Activated CD4-positive, alpha-beta T cell treated with anti-CD3 and anti-CD28 coated beads, Interleukin-2, amount 50 U/mL, for 4 hours (primary cell): Measurements from ENCODE around the gene BECN2.
"Not testable (repeated sequence)": the region's sequence is repeated elsewhere in the genome, so short reads cannot be mapped to it uniquely, and the experiment has no call there.

Experiments used
- DNase-seq, 2 experiments: peaks; one replicate each; pipeline ENCODE4 v3.0.0-alpha.2; 2020

The BECN2 gene

GRCh38 chr1:241979926-241980325 lies 22.4 kb downstream of the BECN2 start:
- DNase-seq, result no peak

- DNase-seq, result no peak
These were observed 28.2 kb downstream of the BECN2 start for GRCh38 chr1:241985787-241986186.

- not testable (repeated sequence) for DNase-seq
These were observed 30.9 kb downstream of the BECN2 start for GRCh38 chr1:241988389-241988930.

GRCh38 chr1:241990040-241990439 lies 32.5 kb downstream of the BECN2 start:
- no peak for DNase-seq

- DNase-seq, result no peak
These were observed 35.2 kb downstream of the BECN2 start for GRCh38 chr1:241992734-241993133.

GRCh38 chr1:241994171-241994570 lies 36.6 kb downstream of the BECN2 start:
- no peak for DNase-seq

GRCh38 chr1:241997401-241997998 lies 39.9 kb downstream of the BECN2 start:
- DNase-seq, result no peak

- peak; percentile 23 to 29 for DNase-seq
These were observed 40.9 kb downstream of the BECN2 start for GRCh38 chr1:241998412-241998921.

GRCh38 chr1:241999026-241999425 lies 41.5 kb downstream of the BECN2 start, which contains the start of gene MAP1LC3C:
Gene MAP1LC3C (minus strand): TSS chr1:241999098. CDS start chr1:241999008, 90 bp downstream.
- DNase-seq, result no peak

GRCh38 chr1:242000434-242000833 lies 42.9 kb downstream of the BECN2 start:
- no peak for DNase-seq

- DNase-seq, result no peak
These were observed 44.5 kb downstream of the BECN2 start for GRCh38 chr1:242002072-242002471.

GRCh38 chr1:242002510-242002909 lies 44.9 kb downstream of the BECN2 start:
- DNase-seq, result no peak

GRCh38 chr1:242004751-242005495 lies 47.4 kb downstream of the BECN2 start:
- DNase-seq, result no peak

- DNase-seq, result no peak
These were observed 48.4 kb downstream of the BECN2 start for GRCh38 chr1:242005866-242006535.

- DNase-seq, result no peak
These were observed 49.4 kb downstream of the BECN2 start for GRCh38 chr1:242006976-242007375.
